Esophagus (tissue), 2 donors: ENCODE results near the gene MCTP2. TPM values are rescaled to one million over a fixed set of nuclear protein-coding genes. Genes with fewer than 3 reads are reported as not detected.
"Not testable (repeated sequence)": the region's sequence is repeated elsewhere in the genome, so short reads cannot be mapped to it uniquely, and the experiment has no call there.

Experiments
- H3K27ac ChIP-seq, 2 donors: one replicate each; pipeline ENCODE4 v1.5.1; 2013; ENCODE audit warnings: low read depth in 2 of 2, mild to moderate bottlenecking in 2 of 2, inconsistent platforms in 1 of 2, low read length in 1 of 2, moderate library complexity in 1 of 2
- H3K27me3 ChIP-seq, 2 donors: one replicate each; pipeline ENCODE4 v1.6.1; 2013; ENCODE audit warnings: low read length in 2 of 2, control low read depth in 1 of 2, mild to moderate bottlenecking in 1 of 2; ENCODE audit not compliant: insufficient read depth in 2 of 2, control insufficient read depth in 1 of 2
- H3K36me3 ChIP-seq, 2 donors: one replicate each; pipeline ENCODE4 v1.6.1; 2013; ENCODE audit warnings: low read length in 1 of 2; ENCODE audit not compliant: control insufficient read depth in 2 of 2, insufficient read depth in 2 of 2
- H3K4me1 ChIP-seq, 2 donors: one replicate each; pipeline ENCODE4 v1.6.1; 2013; ENCODE audit warnings: low read length in 1 of 2; ENCODE audit not compliant: control insufficient read depth in 2 of 2, insufficient read depth in 2 of 2
- H3K4me3 ChIP-seq, 2 donors: one replicate each; pipeline ENCODE4 v1.5.1; 2013; ENCODE audit warnings: low read length in 2 of 2, mild to moderate bottlenecking in 2 of 2, low read depth in 1 of 2, moderate library complexity in 1 of 2
- H3K9me3 ChIP-seq, 2 donors: one replicate each; pipeline ENCODE4 v1.6.1; 2013; ENCODE audit warnings: mild to moderate bottlenecking in 2 of 2, low read depth in 1 of 2, low read length in 1 of 2, moderate library complexity in 1 of 2; ENCODE audit not compliant: control insufficient read depth in 2 of 2, insufficient read depth in 1 of 2
- WGBS, 2 donors: extraction: QIAGEN DNeasy Blood & Tissue Kit; methylation state at CpG; one replicate each; pipeline ENCODE4 v1.1.7; 2013; 5-methylcytosine and 5-hydroxymethylcytosine counted together
- polyA plus RNA-seq, 2 donors: library from polyadenylated mRNA; stranded (reverse); fragments of 200-250 nt; gene quantifications; one replicate each; pipeline ENCODE4 v1.2.3, GENCODE V29; 2013
- donor health status: healthy with polysubstance abuse.
- donor health status: Bipolar disorder and iron deficiency.

Gene MCTP2
- polyA plus RNA-seq, 2 donors = 2.4 to 2.5 TPM

DNA sequence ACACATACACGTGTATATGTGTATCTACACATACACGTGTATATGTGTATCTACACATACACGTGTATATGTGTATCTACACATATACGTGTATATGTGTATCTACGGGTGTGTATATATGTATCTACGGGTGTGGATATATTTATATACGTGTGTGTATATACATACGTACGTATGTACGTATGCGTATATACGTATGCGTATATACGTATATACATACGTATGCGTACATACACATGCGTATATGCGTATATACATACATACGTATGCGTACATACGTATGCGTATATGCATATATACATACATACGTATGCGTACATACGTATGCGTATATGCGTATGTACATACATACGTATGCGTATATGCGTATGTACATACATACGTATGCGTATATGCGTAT lies 11.6 kb downstream of the MCTP2 start:
- WGBS, 2 donors = 98 to 99% methylated on average over 33 of the region's 33 CpGs
- not testable (repeated sequence) for H3K36me3 ChIP-seq, H3K27me3 ChIP-seq, H3K4me1 ChIP-seq, H3K4me3 ChIP-seq, H3K27ac ChIP-seq, H3K9me3 ChIP-seq

DNA sequence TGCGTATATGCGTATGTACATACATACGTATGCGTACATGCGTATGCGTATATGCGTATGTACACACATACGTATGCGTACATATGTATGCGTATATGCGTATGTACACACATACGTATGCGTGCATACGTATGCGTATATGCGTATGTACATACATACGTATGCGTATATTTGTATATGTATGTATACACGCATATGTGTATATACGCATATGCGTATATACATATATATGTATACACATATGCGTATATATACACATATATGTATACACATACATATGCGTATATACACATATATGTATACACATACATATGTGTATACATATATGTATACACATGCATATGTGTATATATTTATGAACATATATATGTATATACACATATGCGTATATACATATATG lies 12.1 kb downstream of the MCTP2 start:
- WGBS, 2 donors = 98% methylated on average over 24 of the region's 24 CpGs
- no peak overlapping the region for H3K4me3 ChIP-seq
- no peaks in the 10 kb centered on the region for H3K36me3 ChIP-seq
- no peak overlapping the region for H3K27ac ChIP-seq
- H3K4me1 ChIP-seq = no peaks in the 10 kb centered on the region
- H3K27me3 ChIP-seq = no peaks in the 10 kb centered on the region
- no peaks in the 10 kb centered on the region for H3K9me3 ChIP-seq

DNA sequence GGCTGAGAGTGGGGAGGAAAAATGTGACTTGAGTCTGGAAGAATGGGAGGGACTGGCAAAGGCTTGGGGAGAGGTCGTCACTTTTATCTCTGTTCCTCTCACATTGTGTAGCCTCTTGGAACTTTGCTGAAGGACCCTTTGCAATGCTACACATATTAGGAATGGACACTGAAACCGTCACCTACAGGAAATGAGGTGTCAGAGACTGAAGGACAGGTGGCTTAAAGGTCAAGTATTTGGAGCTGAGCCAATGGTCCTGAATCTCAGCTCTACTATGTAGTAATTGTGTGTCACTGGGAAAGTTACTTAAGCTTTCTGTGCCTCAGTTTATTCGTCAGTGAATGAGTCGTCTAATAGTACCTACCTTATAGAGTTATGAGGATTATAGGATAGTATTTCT lies 14.7 kb downstream of the MCTP2 start:
- no peak overlapping the region for H3K27ac ChIP-seq
- H3K4me3 ChIP-seq = no peak overlapping the region
- no peaks in the 10 kb centered on the region for H3K27me3 ChIP-seq
- no peaks in the 10 kb centered on the region for H3K9me3 ChIP-seq
- H3K36me3 ChIP-seq = no peaks in the 10 kb centered on the region
- WGBS, 2 donors = 85 to 88% methylated on average over 4 of the region's 4 CpGs
- no peaks in the 10 kb centered on the region for H3K4me1 ChIP-seq

DNA sequence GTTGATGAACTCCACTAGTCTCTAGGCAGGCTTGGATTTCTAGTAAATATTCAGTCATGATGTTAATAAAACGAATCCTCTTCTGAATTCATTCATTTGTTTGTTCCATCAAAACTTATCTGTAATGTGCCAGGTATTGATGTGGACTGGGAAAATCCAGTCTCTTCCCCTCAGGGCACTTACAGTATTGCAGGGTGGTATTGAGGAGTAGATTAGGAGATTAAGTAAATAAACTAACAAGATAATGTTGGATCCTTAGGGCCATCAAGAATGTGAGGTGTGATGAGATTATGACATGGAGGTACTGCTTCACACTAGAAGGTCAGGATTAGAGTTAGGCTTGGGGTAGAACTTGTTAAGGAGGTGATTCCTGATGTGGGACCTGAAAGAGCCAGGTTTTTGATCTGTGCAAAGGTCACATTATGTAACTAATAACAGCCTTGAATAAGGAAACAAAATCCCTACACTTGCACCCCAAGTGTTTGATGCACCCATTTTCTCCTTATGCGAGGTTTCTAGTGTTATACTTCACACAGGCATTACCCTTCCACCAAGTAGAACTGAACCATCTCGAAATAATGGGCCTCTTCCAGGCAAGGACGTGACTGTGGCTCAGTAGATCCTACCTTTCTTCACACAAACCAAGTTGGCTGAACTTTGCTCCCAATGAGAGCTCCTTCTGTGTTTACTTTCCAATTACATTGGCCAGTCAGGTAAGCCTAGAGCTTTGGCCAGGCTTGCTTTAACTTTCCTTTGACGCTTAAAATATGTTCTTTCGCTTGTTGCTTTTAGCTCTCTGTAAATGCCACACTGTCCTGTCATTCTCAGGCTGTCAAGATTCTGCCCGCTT lies 16.7 kb downstream of the MCTP2 start:
- Histone ChIP-seq H3K9me3 (no peaks in the 10 kb centered on the region), H3K27me3 (no peaks in the 10 kb centered on the region), H3K27ac (no peak overlapping the region), H3K4me3 (no peak overlapping the region), H3K4me1 (no peaks in the 10 kb centered on the region), H3K36me3 (no peaks in the 10 kb centered on the region)
- WGBS, 2 donors = 60 to 78% methylated on average over 7 of the region's 7 CpGs

DNA sequence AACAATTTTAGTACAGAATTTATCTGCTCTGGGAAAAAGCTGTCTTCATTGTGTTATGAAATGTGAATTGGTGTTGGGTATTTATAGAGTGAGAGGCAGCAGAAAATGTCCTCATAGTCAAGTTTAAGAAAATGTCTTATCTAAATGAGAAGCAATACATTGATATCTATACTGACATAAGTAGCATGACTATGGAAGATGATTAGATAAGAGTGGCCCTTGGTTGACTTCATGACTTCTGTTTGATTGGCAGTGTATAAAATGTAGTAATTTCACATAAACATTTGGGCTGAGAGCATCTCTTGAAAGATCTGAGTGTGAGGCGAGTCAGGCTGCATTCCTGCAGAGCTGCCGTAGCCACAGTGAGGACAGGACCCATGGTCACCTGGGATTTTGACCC lies 19.4 kb downstream of the MCTP2 start:
- Histone ChIP-seq H3K27ac (no peak overlapping the region), H3K4me1 (no peaks in the 10 kb centered on the region), H3K9me3 (no peaks in the 10 kb centered on the region), H3K4me3 (no peak overlapping the region), H3K27me3 (no peaks in the 10 kb centered on the region), H3K36me3 (no peaks in the 10 kb centered on the region)
- 83 to 92% methylated on average over 2 of the region's 2 CpGs for WGBS, 2 donors

DNA sequence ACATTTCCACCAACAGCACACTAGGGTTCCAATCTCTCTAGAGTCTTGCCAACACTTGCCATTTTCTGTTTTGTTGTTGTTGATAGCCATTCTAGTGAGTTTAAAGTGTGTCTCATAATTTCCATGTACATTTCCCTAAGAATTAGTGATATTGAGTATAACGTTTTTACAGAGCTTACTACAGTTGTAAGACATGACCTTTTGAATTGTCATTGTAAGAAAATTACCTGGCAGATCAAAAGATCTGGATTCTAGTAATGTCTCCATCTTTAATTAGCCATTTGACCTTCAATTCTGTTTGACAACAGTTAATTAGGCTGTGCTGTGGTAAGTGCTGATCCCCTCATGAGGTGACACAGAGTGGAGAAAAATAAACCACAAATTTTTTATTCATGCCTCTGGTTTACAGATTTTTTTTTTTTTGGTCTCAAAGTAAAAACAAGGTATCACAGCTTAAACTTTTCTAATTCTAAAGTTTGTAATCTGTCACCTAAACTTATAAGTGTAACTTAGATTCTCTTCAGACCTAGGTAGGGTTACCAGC lies 20.9 kb downstream of the MCTP2 start:
- Histone ChIP-seq H3K9me3 (no peaks in the 10 kb centered on the region), H3K36me3 (no peaks in the 10 kb centered on the region), H3K27ac (no peak overlapping the region), H3K27me3 (no peaks in the 10 kb centered on the region), H3K4me1 (no peaks in the 10 kb centered on the region), H3K4me3 (no peak overlapping the region)
- WGBS, 2 donors = 67 to 72% methylated on average over 1 of the region's 1 CpG

DNA sequence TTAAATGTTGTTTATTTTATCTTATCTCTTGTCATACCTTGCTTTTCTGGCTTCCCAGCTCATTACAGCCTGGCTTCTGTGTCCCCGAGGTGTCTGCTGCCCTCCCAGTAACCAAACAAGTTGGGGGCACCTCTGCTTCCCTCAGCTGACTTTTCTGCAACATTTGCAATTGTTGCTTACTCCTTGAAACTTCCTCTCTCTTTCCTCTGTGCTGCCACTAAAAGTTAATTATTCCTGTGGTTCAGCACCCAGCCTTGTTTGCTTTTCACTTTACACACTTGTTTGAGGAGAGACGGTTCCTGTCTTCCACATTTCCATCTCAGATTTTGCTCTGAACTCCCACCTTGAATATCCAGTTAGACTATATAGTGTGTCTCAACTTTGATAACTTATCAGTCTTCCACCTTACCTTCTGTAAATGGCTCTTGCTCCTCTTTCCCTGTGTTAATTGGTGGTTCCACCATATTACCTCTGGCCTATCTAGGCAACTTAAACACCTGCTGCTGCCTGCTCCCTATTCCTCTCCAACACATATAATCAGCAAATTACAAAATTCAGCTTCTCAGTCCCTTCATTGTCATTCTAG lies 21.6 kb downstream of the MCTP2 start:
- Histone ChIP-seq H3K4me3 (no peak overlapping the region), H3K27me3 (no peaks in the 10 kb centered on the region), H3K27ac (no peak overlapping the region), H3K36me3 (no peaks in the 10 kb centered on the region), H3K4me1 (no peaks in the 10 kb centered on the region), H3K9me3 (no peaks in the 10 kb centered on the region)
- WGBS, 2 donors = 89 to 94% methylated on average over 2 of the region's 2 CpGs

DNA sequence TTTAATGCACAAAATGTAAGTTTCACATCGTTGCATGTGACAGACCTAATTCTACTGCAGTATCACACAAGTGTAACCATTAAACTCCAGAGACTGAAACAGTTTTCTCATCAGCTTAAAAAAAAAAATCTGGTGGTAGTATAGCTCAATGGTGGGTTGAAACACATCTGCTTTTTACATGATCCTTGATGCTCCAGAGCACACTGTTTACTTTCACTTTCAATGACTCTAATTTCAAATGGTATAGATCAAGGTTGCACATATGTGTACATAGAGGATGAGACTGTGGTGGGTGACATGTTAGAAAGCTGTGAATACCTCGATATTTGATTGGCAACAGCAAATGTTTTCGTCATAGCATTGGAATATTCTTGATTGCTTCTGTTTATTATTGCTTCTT lies 22.4 kb downstream of the MCTP2 start:
- Histone ChIP-seq H3K27ac (no peak overlapping the region), H3K4me1 (no peaks in the 10 kb centered on the region), H3K9me3 (no peaks in the 10 kb centered on the region), H3K36me3 (no peaks in the 10 kb centered on the region), H3K4me3 (no peak overlapping the region), H3K27me3 (no peaks in the 10 kb centered on the region)
- 87 to 90% methylated on average over 3 of the region's 3 CpGs for WGBS, 2 donors

DNA sequence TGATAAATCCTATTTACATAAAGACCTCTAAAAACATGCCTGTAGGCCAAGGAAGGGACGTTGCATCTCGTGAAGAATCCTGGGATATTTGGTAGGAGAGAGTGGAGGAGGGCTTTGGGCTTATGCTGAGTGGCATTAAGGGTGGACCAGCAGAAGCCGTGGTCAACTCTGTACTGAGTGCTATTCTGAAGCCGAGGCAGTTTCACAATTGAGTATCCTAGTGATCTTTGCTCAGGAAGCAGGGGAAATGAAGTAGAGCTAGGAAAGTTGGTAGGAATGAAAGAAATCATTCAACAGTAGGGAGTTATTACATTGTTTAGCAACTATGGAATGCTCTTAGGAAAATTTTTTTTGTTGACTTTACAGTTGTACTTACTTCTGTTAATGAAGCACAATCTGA lies 24.2 kb downstream of the MCTP2 start:
- Histone ChIP-seq H3K9me3 (no peaks in the 10 kb centered on the region), H3K4me3 (no peak overlapping the region), H3K27ac (no peak overlapping the region), H3K4me1 (no peaks in the 10 kb centered on the region), H3K36me3 (no peaks in the 10 kb centered on the region), H3K27me3 (no peaks in the 10 kb centered on the region)
- WGBS, 2 donors = 72 to 74% methylated on average over 4 of the region's 4 CpGs

DNA sequence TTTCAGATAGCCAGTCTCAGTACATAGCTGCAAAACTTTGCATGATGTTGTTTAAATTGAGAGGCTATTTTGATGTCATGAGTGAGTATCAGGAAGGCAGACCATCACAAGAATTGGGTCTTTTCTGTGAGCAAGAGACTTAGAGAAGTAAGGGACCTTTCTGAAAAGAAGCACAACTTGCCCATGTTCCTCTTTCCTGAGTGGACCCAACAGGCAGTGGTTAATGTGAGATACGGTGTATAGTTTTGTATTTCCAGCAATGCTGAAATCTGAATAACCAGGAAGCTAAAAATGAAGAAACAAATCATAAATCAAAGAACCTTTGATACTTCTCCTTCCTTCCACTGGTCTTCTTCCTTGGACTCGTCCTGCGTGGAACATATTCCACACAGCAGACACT lies 25.1 kb downstream of the MCTP2 start:
- 83 to 84% methylated on average over 3 of the region's 3 CpGs for WGBS, 2 donors
- Histone ChIP-seq H3K4me1 (no peaks in the 10 kb centered on the region), H3K27me3 (no peaks in the 10 kb centered on the region), H3K36me3 (peaks cover 0 to 2% of the 10 kb centered on the region in 2 donors), H3K9me3 (no peaks in the 10 kb centered on the region), H3K27ac (no peak overlapping the region), H3K4me3 (no peak overlapping the region)
